Stromal cell of bone marrow (primary cell): ENCODE results near the gene TBC1D25.
"Not testable (repeated sequence)": the region's sequence is repeated elsewhere in the genome, so short reads cannot be mapped to it uniquely, and the experiment has no call there.

Experiments
- DNase-seq: peaks from one replicate; pipeline ENCODE4 v3.0.0-alpha.2; 2012; ENCODE audit warnings: low read depth

TBC1D25 gene

GRCh38 chrX:48515842-48516241 lies 23.7 kb upstream of the TBC1D25 start:
- DNase-seq, result no peak

- no peak for DNase-seq
These were observed 23.2 kb upstream of the TBC1D25 start for GRCh38 chrX:48516285-48516684.

- no peak for DNase-seq
These were observed 22.5 kb upstream of the TBC1D25 start for GRCh38 chrX:48516987-48517386.

GRCh38 chrX:48519481-48519880 lies 20.0 kb upstream of the TBC1D25 start:
- DNase-seq, result not testable (repeated sequence)

- DNase-seq, result no peak
These were observed 19.1 kb upstream of the TBC1D25 start for GRCh38 chrX:48520455-48520854.

GRCh38 chrX:48520976-48521352 lies 18.6 kb upstream of the TBC1D25 start:
- no peak for DNase-seq

- peak; percentile 66 for DNase-seq
These were observed 17.9 kb upstream of the TBC1D25 start, which contains the start of gene EBP for GRCh38 chrX:48521353-48522243. TSS of gene EBP (plus strand) at chrX:48521808. CDS start at chrX:48523772, 1,964 bp downstream.

GRCh38 chrX:48522291-48522690 lies 17.2 kb upstream of the TBC1D25 start:
- DNase-seq, result no peak

- DNase-seq, result no peak
These were observed 15.8 kb upstream of the TBC1D25 start for GRCh38 chrX:48523682-48524081.

GRCh38 chrX:48525853-48526252 lies 13.7 kb upstream of the TBC1D25 start:
- DNase-seq, result not testable (repeated sequence)

GRCh38 chrX:48530736-48531135 lies 8.8 kb upstream of the TBC1D25 start:
- no peak for DNase-seq

- peak; percentile 66 for DNase-seq
These were observed 8.1 kb upstream of the TBC1D25 start for GRCh38 chrX:48531358-48531959.

- no peak for DNase-seq
These were observed 7.4 kb upstream of the TBC1D25 start for GRCh38 chrX:48532161-48532560.

- no peak for DNase-seq
These were observed 6.3 kb upstream of the TBC1D25 start for GRCh38 chrX:48533165-48533564.

GRCh38 chrX:48538641-48539344 lies 721 bp upstream of the TBC1D25 start:
- DNase-seq, result no peak

- DNase-seq, result no peak
These were observed 488 bp downstream of the TBC1D25 start for GRCh38 chrX:48540028-48540375.

GRCh38 chrX:48540480-48540879 lies 966 bp downstream of the TBC1D25 start:
- DNase-seq, result no peak

GRCh38 chrX:48541140-48541814 lies 1.8 kb downstream of the TBC1D25 start:
- no peak for DNase-seq

GRCh38 chrX:48548871-48549270 lies 9.4 kb downstream of the TBC1D25 start:
- no peak for DNase-seq

GRCh38 chrX:48555731-48556325 lies 16.3 kb downstream of the TBC1D25 start:
- DNase-seq, result not testable (repeated sequence)

GRCh38 chrX:48558271-48558670 lies 18.8 kb downstream of the TBC1D25 start:
- peak; percentile 69 for DNase-seq

GRCh38 chrX:48559636-48560035 lies 20.1 kb downstream of the TBC1D25 start:
- DNase-seq, result no peak
